ENCODE measurements around the gene IKZF5.

Gene IKZF5

DNA sequence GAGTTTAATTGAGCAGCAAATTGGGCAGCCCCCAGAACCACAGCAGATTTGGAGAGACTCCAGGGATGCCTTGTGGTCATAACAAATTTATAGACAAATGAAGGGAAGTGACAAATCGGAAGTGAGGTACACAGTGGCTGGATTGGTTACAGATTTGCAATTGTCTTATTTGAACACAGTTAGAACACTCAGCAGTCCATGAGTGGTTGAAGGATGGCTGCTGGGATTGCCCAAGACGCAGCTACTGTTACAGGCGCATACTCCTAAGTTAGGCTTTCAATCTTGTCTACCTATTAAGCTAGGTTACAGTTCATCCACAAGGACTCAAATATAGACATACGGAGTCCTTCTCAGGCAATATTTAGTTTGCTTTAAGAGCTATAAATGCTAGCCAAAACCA lies 7.6 kb upstream of the IKZF5 start:
- TF ChIP-seq, protein P1, sequence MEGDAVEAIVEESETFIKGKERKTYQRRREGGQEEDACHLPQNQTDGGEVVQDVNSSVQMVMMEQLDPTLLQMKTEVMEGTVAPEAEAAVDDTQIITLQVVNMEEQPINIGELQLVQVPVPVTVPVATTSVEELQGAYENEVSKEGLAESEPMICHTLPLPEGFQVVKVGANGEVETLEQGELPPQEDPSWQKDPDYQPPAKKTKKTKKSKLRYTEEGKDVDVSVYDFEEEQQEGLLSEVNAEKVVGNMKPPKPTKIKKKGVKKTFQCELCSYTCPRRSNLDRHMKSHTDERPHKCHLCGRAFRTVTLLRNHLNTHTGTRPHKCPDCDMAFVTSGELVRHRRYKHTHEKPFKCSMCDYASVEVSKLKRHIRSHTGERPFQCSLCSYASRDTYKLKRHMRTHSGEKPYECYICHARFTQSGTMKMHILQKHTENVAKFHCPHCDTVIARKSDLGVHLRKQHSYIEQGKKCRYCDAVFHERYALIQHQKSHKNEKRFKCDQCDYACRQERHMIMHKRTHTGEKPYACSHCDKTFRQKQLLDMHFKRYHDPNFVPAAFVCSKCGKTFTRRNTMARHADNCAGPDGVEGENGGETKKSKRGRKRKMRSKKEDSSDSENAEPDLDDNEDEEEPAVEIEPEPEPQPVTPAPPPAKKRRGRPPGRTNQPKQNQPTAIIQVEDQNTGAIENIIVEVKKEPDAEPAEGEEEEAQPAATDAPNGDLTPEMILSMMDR (IDR thresholded peaks at IDR 0.05; ENCODE audit: low read depth, low read length): no peak
- no peak for DNase-seq (ENCODE audit: extremely low read depth, low read depth)

DNA sequence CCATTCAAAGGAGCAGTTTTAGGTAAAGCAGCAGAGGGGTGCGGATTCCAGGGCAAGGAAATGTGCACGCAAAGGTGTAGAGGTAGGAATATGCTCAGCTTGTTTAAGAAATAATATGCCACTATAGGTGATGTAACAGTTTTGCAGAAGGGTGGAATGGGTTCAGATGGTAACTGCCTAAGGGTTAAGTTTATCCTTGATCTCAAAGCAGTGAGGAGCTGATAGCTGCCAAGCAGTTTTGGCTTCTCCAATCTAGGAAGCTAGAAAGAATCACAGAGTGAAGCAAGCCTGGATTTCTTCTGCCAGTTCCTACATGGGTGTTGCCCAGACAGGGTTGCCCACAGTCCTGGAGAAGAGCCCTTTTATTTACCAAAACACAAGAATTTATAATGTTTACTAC lies 6.2 kb upstream of the IKZF5 start:
- TF ChIP-seq, protein P1 (IDR thresholded peaks at IDR 0.05; ENCODE audit: low read depth, low read length): no peak
- no peak for DNase-seq (ENCODE audit: extremely low read depth, low read depth)

DNA sequence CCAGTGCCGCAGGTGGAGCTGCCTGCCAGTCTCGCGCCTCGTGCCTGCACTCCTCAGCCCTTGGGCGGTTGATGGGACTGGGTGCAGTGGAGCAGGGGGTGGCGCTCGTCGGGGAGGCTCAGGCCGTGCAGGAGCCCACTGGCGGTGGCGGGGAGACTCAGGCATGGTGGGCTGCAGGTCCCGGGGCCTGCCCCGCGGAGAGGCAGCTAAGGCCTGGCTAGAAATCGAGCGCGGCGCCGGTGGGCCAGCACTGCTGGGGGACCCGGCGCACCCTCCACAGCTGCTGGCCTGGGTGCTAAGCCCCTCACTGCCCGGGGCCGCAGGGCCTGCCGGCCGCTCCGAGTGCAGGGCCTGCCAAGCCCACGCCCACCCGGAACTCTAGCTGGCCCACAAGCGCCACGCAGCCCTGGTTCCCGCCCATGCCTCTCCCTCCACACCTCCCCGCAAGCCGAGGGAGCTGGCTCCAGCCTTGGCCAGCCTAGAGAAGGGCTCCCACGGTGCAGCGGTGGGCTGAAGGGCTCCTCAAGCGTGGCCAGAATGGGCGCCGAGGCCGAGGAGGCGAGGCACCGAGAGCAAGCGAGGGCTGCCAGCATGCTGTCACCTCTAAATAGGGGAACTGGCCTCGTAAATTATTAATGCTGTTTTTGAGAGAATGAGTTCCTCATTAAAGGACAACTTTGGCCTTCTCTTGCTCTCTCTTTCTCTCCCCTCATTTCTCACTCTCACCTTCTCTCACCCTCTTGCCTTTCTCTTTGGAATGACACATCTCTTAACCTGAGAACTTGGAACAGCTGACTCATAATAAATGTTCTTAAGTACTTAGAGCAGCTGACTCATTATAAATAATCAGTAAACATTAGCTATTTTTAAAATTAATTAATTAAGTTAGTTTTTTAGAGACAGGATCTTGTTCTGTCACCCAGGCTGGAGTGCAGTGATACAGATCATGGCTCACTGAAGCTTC lies 5.1 kb upstream of the IKZF5 start:
- no peak for DNase-seq (ENCODE audit: extremely low read depth, low read depth)
- TF ChIP-seq, protein P1 (IDR thresholded peaks at IDR 0.05; ENCODE audit: low read depth, low read length): no peak

DNA sequence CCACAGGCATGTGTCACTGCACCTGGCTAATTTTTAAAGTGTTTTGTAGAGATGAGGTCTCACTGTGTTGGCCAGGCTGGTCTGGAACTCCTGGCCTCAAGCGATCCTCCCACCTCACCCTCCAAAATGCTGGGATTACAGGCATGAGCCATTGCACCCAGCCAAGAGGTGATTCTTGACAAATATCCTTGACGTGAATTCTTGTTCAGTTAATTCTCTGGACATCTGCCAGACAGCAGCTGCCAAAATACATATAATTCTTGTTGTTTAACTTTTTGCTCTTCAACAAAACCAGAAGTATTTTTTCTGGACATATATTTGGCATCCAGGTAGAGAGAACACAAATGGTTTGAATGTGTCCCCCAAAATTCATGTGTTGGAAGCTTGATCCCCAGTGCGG lies 3.4 kb upstream of the IKZF5 start:
- DNase-seq (ENCODE audit: extremely low read depth, low read depth): no peak
- TF ChIP-seq, protein P1 (IDR thresholded peaks at IDR 0.05; ENCODE audit: low read depth, low read length): no peak

DNA sequence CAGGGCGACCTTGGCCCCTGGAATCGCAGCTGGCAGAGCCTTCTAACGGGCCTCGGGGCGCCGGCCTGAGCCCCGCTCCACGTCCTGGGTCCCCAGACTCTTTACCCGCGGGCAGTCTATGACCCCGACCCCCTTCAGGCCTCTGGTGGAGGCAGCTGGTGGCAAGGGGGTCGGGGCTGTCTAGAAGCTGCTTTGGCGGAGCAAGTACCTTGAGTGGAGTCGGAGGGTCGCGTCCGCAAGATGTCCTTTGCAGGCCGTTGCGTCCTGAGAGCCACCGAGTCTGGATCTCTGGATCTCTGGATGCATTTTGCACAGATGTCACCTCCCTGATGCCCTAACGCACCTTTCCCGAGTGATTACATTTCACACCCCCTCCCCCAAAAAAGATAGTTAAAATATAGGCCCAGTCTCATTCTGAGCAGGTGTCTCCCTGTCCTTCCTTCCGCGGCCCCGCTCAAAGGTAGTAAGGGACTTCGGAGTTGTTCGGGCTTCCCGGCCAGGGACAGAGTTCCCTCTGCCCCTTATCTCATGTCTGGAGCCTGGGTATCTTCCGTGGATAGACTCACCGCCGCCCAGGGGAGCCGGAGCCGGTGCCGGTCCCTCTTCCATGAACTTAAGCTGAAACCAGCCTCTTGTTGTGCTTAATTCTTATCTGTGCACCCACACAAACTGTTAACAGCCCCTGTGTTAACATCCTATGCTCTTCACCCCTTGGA lies 668 bp upstream of the IKZF5 start:
- TF ChIP-seq, protein P1 (IDR thresholded peaks at IDR 0.05; ENCODE audit: low read depth, low read length): no peak
- no peak for DNase-seq (ENCODE audit: extremely low read depth, low read depth)

DNA sequence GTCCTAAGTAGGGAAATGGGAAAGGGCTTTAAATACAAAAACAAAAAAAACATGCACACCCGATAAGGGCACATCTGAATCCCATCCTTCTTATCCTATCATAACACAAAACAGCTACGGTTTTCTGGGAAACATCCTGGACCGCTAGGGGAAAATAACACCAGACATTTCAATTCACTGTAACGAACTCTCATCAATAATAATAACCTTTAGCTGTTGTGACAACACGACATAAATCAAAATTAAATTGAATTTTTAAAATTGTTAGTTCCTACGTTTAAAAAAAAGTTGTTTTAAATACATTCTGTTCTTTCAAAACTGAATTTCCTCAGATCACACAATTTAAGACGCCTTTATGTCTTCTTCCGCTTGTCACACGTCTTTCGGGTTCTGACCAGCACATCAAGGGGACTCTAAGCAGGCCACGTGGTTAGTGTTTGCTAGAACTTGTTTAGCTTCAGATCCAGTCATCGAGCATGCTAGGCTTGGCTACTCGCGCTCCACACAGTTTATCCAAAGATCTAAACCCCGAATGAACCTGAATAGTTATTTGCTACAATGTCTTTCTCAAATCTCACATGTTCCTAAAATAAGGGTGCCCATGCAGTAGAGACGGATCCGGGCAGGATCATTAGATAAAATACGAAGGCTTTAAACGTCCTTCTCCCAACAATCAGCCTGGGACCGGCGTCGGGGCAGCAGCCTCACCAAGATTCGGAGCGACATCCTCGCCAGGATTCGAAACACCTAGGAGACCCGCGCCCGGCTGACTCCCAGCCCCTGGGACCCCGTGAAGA lies 839 bp downstream of the IKZF5 start:
- TF ChIP-seq, protein P1 (IDR thresholded peaks at IDR 0.05; ENCODE audit: low read depth, low read length): no peak
- DNase-seq (ENCODE audit: extremely low read depth, low read depth): no peak

Measured in AG09319 (cell line).